Cardiac muscle cell (in vitro differentiated cells and primary cell): ENCODE data around the gene ABHD8. TPM values are rescaled to one million over a fixed set of nuclear protein-coding genes. Genes with fewer than 3 reads are reported as not detected.

Experiments
- DNase-seq, 2 donors: peaks; one replicate each; pipeline versions ENCODE4 v3.0.0 to v3.0.0-alpha.2; 2010 to 2017; ENCODE audit warnings: low read depth in 1 of 2, low spot score in 1 of 2
- H3K27ac ChIP-seq: fragments of 200-600 bp; sonication (generic); 2 replicates; pipeline ENCODE4 v1.5.1; 2016
- H3K27me3 ChIP-seq: fragments of 200-600 bp; sonication (generic); 2 replicates; pipeline ENCODE4 v1.6.0; 2016; ENCODE audit warnings: control low read depth
- H3K36me3 ChIP-seq: fragments of 200-600 bp; sonication (generic); 2 replicates; pipeline ENCODE4 v1.5.1; 2016; ENCODE audit warnings: control low read depth
- H3K4me1 ChIP-seq: fragments of 200-600 bp; sonication (generic); 2 replicates; pipeline ENCODE4 v1.8.1; 2017; ENCODE audit warnings: low read depth, mild to moderate bottlenecking, mixed run types
- H3K4me3 ChIP-seq: fragments of 200-600 bp; sonication (generic); 2 replicates; pipeline ENCODE4 v1.5.1; 2016; ENCODE audit warnings: mild to moderate bottlenecking
- H3K9me3 ChIP-seq: fragments of 200-600 bp; sonication (generic); 2 replicates; pipeline ENCODE4 v1.5.1; 2017; ENCODE audit warnings: low read depth, mild to moderate bottlenecking, control low read depth
- CTCF ChIP-seq: IDR thresholded peaks from 2 replicates; pipeline ENCODE4 v1.5.1; 2012; ENCODE audit warnings: low read depth, mild to moderate bottlenecking, low read length
- polyA plus RNA-seq: library from polyadenylated mRNA; unstranded; fragments of >200 nt; fragmentation: Nextera tagmentation; extraction: Ambion mirVana; gene quantifications from 2 replicates; pipeline ENCODE4 v1.2.1, GENCODE V29; 2016
- total RNA-seq: library from RNA; depleted of rRNA; stranded (reverse); fragments of >200 nt; gene quantifications from 2 replicates; pipeline ENCODE4 v1.2.3, GENCODE V29; 2016

ABHD8 gene
- total and polyA plus RNA-seq, 2 experiments from 2014 or later: 38.1 to 50.6 TPM

GRCh38 chr19:17246681-17247425, 56.4 kb downstream of the ABHD8 start:
- Histone ChIP-seq H3K4me3 (peak overlapping the region; percentile 39), H3K27me3 (no peaks in the 10 kb centered on the region), H3K9me3 (no peaks in the 10 kb centered on the region), H3K27ac (peak overlapping the region; percentile 88), H3K4me1 (peaks cover 26% of the 10 kb centered on the region), H3K36me3 (no peaks in the 10 kb centered on the region)
- peak in 1 of 2 donors; percentile 29 for DNase-seq
- TF ChIP-seq CTCF: no peak

- no peak for TF ChIP-seq CTCF
- H3K4me3 ChIP-seq: peak within 1 kb of the TSS; percentile 100
- H3K27ac ChIP-seq: peak within 1 kb of the TSS; percentile 88
Observed at GRCh38 chr19:17245535-17245984, 57.7 kb downstream of the ABHD8 start, which contains the start of gene NR2F6. Gene NR2F6, minus strand, starts transcription at chr19:17245919. Its CDS starts 699 bp downstream, at chr19:17245220.

GRCh38 chr19:17244618-17245534, 58.3 kb downstream of the ABHD8 start:
- Histone ChIP-seq H3K36me3 (no peaks in the 10 kb centered on the region), H3K4me1 (peaks cover 26% of the 10 kb centered on the region), H3K9me3 (no peaks in the 10 kb centered on the region), H3K27me3 (no peaks in the 10 kb centered on the region), H3K27ac (peak overlapping the region; percentile 73), H3K4me3 (peak overlapping the region; percentile 100)
- TF ChIP-seq CTCF: no peak
- no peak for DNase-seq

More at GRCh38 chr19:17245535-17245984, 57.7 kb downstream of the ABHD8 start, which contains the start of gene NR2F6:
- no peaks in the 10 kb centered on the region for H3K9me3 ChIP-seq
- H3K36me3 ChIP-seq: no peaks in the 10 kb centered on the region
- DNase-seq: no peak
- H3K4me1 ChIP-seq: peaks cover 26% of the 10 kb centered on the region
- H3K27me3 ChIP-seq: no peaks in the 10 kb centered on the region

GRCh38 chr19:17243830-17244617, 59.2 kb downstream of the ABHD8 start:
- Histone ChIP-seq H3K27ac (peak overlapping the region; percentile 73), H3K27me3 (no peaks in the 10 kb centered on the region), H3K9me3 (no peaks in the 10 kb centered on the region), H3K36me3 (no peaks in the 10 kb centered on the region), H3K4me1 (peaks cover 26% of the 10 kb centered on the region), H3K4me3 (peak overlapping the region; percentile 100)
- TF ChIP-seq CTCF: no peak
- DNase-seq: peak; percentile 54 to 58

GRCh38 chr19:17243211-17243829, 59.9 kb downstream of the ABHD8 start:
- Histone ChIP-seq H3K4me3 (peak overlapping the region; percentile 100), H3K36me3 (peaks cover 4% of the 10 kb centered on the region), H3K4me1 (peaks cover 24% of the 10 kb centered on the region), H3K27ac (peak overlapping the region; percentile 73), H3K9me3 (no peaks in the 10 kb centered on the region), H3K27me3 (no peaks in the 10 kb centered on the region)
- no peak for DNase-seq
- TF ChIP-seq CTCF: no peak
